ENCODE measurements around the gene NFATC1.
A peak's percentile ranks its signal among the peaks of the same experiment; 100 is the strongest.

NFATC1 gene

GRCh38 chr18:79403723-79404566 lies 8.2 kb downstream of the NFATC1 start:
- no peak for DNase-seq (ENCODE audit: low read depth in 2 of 2, low spot score in 1 of 2)

GRCh38 chr18:79404567-79404910 lies 8.8 kb downstream of the NFATC1 start:
- DNase-seq (ENCODE audit: low read depth in 2 of 2, low spot score in 1 of 2), result no peak

GRCh38 chr18:79405019-79405780 lies 9.5 kb downstream of the NFATC1 start:
- DNase-seq (ENCODE audit: low read depth in 2 of 2, low spot score in 1 of 2), result no peak

- peak; percentile 69 to 76 for DNase-seq (ENCODE audit: low read depth in 2 of 2, low spot score in 1 of 2)
Observed at GRCh38 chr18:79405781-79406575, 10.2 kb downstream of the NFATC1 start.

GRCh38 chr18:79406708-79407107 lies 11.0 kb downstream of the NFATC1 start:
- DNase-seq (ENCODE audit: low read depth in 2 of 2, low spot score in 1 of 2), result no peak

GRCh38 chr18:79409313-79409712 lies 13.6 kb downstream of the NFATC1 start:
- no peak for DNase-seq (ENCODE audit: low read depth in 2 of 2, low spot score in 1 of 2)

GRCh38 chr18:79410171-79410641 lies 14.5 kb downstream of the NFATC1 start:
- no peak for DNase-seq (ENCODE audit: low read depth in 2 of 2, low spot score in 1 of 2)

GRCh38 chr18:79410731-79411613 lies 15.2 kb downstream of the NFATC1 start:
- no peak for DNase-seq (ENCODE audit: low read depth in 2 of 2, low spot score in 1 of 2)

GRCh38 chr18:79411614-79412526 lies 16.1 kb downstream of the NFATC1 start:
- no peak for DNase-seq (ENCODE audit: low read depth in 2 of 2, low spot score in 1 of 2)

GRCh38 chr18:79413025-79413424 lies 17.3 kb downstream of the NFATC1 start:
- no peak for DNase-seq (ENCODE audit: low read depth in 2 of 2, low spot score in 1 of 2)

- DNase-seq (ENCODE audit: low read depth in 2 of 2, low spot score in 1 of 2), result no peak
Observed at GRCh38 chr18:79413426-79413825, 17.7 kb downstream of the NFATC1 start.

- DNase-seq (ENCODE audit: low read depth in 2 of 2, low spot score in 1 of 2), result no peak
Observed at GRCh38 chr18:79413901-79414300, 18.2 kb downstream of the NFATC1 start.

- DNase-seq (ENCODE audit: low read depth in 2 of 2, low spot score in 1 of 2), result no peak
Observed at GRCh38 chr18:79416022-79416676, 20.4 kb downstream of the NFATC1 start.

- DNase-seq (ENCODE audit: low read depth in 2 of 2, low spot score in 1 of 2), result no peak
Observed at GRCh38 chr18:79416677-79417052, 20.9 kb downstream of the NFATC1 start.

GRCh38 chr18:79418236-79418635 lies 22.5 kb downstream of the NFATC1 start:
- DNase-seq (ENCODE audit: low read depth in 2 of 2, low spot score in 1 of 2), result no peak

GRCh38 chr18:79418642-79419041 lies 22.9 kb downstream of the NFATC1 start:
- no peak for DNase-seq (ENCODE audit: low read depth in 2 of 2, low spot score in 1 of 2)

GRCh38 chr18:79420033-79420745 lies 24.5 kb downstream of the NFATC1 start:
- DNase-seq (ENCODE audit: low read depth in 2 of 2, low spot score in 1 of 2), result no peak

- DNase-seq (ENCODE audit: low read depth in 2 of 2, low spot score in 1 of 2), result no peak
Observed at GRCh38 chr18:79421275-79421857, 25.6 kb downstream of the NFATC1 start.
